Choroid plexus epithelial cell (primary cell): ENCODE results near the gene LRFN2.

Experiments used
- DNase-seq: peaks from one replicate; pipeline ENCODE4 v3.0.0-alpha.2; 2010; ENCODE audit warnings: low read depth
- H3K4me3 ChIP-seq: 2 replicates; pipeline ENCODE4 v1.5.1; 2011; ENCODE audit warnings: low read depth, mild to moderate bottlenecking, control low read depth, low read length, moderate library complexity
- CTCF ChIP-seq: conservative IDR thresholded peaks from 2 replicates; pipeline ENCODE4 v1.5.1; 2011; ENCODE audit warnings: low read depth, mild to moderate bottlenecking, control low read depth, inconsistent platforms, low read length, moderate library complexity

LRFN2 gene

DNA sequence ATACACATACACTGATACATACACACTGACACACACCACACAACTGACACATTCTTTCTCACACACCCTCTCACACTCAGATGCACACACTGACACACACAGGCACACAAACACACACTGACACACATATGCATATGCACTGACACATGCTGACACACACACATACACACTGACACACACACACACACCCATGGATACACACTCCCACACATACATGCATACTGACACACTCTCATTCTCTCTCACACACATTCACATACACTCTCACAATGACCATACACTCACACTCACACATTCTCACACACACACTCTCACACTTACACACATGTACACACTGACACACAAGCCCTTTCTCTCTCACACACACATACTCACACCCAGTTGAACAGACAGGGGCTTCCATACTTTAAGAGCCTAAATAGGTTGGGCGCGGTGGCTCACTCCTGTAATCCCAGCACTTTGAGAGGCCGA lies 236.4 kb downstream of the LRFN2 start:
- DNase-seq, result no peak
- no peak for TF ChIP-seq CTCF
- no peak overlapping the region for H3K4me3 ChIP-seq

- TF ChIP-seq CTCF, result no peak
- no peak for DNase-seq
- no peak overlapping the region for H3K4me3 ChIP-seq
These were observed 237.0 kb downstream of the LRFN2 start for GRCh38 chr6:40349901-40350746.

GRCh38 chr6:40349123-40349900 lies 237.9 kb downstream of the LRFN2 start:
- no peak overlapping the region for H3K4me3 ChIP-seq
- no peak for DNase-seq
- TF ChIP-seq CTCF, result no peak

DNA sequence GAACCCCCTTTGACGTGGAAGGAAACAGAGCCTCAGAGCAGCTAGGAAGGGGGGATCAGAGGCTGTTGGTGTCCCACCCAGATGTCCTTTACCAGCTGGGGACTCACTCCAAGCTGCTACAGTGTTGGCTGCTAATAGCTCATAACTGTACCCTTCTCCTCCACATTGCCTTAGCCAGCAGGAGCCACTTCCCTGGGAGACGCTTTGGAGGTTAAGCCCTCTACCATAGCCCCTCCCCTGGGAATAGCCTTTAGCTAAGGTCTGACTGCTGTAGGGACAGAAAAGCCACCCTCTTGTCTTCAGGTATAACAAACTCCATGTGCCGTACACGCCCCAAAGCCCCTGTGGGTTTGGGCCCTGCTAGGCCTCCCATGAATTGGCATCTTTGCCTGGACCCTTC lies 238.6 kb downstream of the LRFN2 start:
- TF ChIP-seq CTCF, result no peak
- no peak for DNase-seq
- no peak overlapping the region for H3K4me3 ChIP-seq

DNA sequence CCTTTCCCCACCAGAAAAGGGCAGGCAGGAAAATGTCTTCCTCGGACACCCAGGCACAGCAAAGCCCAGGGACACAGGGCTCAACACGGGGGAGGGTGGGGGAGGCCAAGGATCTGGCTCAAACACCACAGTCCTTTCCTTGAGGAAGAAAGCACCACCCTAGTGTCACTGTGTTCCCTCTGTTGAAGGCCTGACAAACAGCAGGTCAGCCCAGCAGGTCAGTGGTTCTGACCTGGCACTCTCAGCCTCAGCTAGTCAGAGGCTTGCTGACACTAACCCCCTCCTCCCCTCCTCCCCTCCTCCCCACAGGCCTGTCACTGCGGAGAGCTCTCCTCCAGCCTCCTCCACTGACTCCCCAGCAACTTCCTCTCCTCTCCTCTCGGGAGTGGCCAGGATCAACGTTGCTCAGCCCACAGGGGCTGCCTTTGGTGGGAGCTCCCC lies 239.6 kb downstream of the LRFN2 start:
- no peak overlapping the region for H3K4me3 ChIP-seq
- DNase-seq, result no peak
- no peak for TF ChIP-seq CTCF

GRCh38 chr6:40346246-40346645 lies 240.9 kb downstream of the LRFN2 start:
- DNase-seq, result no peak
- no peak overlapping the region for H3K4me3 ChIP-seq
- TF ChIP-seq CTCF, result no peak
